Activated CD4-positive, alpha-beta T cell treated with anti-CD3 and anti-CD28 coated beads, Interleukin-2, amount 10 ng/mL, durations not matched to agents 24 days and 14 days (primary cell): Measurements from ENCODE around the gene ZFAND2B. TPM values are rescaled to one million over a fixed set of nuclear protein-coding genes. Genes with fewer than 3 reads are reported as not detected.

Experiments
- DNase-seq: peaks from one replicate; pipeline ENCODE4 v3.0.0; 2022
- H3K27ac Mint-ChIP-seq: one replicate; pipeline ENCODE4 v1.8.0; 2022; ENCODE audit warnings: mild to moderate bottlenecking, mixed read lengths
- H3K27me3 Mint-ChIP-seq: one replicate; pipeline ENCODE4 v1.8.0; 2022; ENCODE audit warnings: mixed read lengths
- H3K36me3 Mint-ChIP-seq: one replicate; pipeline ENCODE4 v1.8.0; 2022; ENCODE audit warnings: low read depth, mild to moderate bottlenecking, mixed read lengths
- H3K4me1 Mint-ChIP-seq: one replicate; pipeline ENCODE4 v1.8.0; 2021; ENCODE audit warnings: mixed read lengths
- H3K4me3 Mint-ChIP-seq: one replicate; pipeline ENCODE4 v1.8.0; 2022; ENCODE audit warnings: mild to moderate bottlenecking, moderate library complexity, mixed read lengths
- H3K9me3 Mint-ChIP-seq: one replicate; pipeline ENCODE4 v1.8.0; 2021; ENCODE audit warnings: mixed read lengths
- intact Hi-C: fragments of 100-400 bp; cut with micrococcal nuclease; formaldehyde crosslinking; loops from one replicate; pipeline ENCODE4 v1.15.1; 2023
- total RNA-seq: library from RNA; stranded (reverse); gene quantifications from 2 replicates; pipeline ENCODE4 v1.2.3, GENCODE V29; 2022

The ZFAND2B gene
- total RNA-seq, 1 donor from 2014 or later, result 36.7 TPM

- Mint-ChIP-seq H3K27ac (no peak overlapping the region), H3K4me3 (no peak overlapping the region), H3K4me1 (peaks cover 24% of the 10 kb centered on the region), H3K27me3 (no peaks in the 10 kb centered on the region), H3K36me3 (peaks cover 14% of the 10 kb centered on the region), H3K9me3 (no peaks in the 10 kb centered on the region)
- DNase-seq, result peak; percentile 53
- intact Hi-C loops, result no loop called here
These were observed 2.0 kb upstream of the ZFAND2B start for GRCh38 chr2:219204425-219205164.

GRCh38 chr2:219205165-219205538, 1.4 kb upstream of the ZFAND2B start:
- H3K9me3 Mint-ChIP-seq, result no peaks in the 10 kb centered on the region
- H3K4me3 Mint-ChIP-seq, result peak overlapping the region; percentile 83
- peaks cover 18% of the 10 kb centered on the region for H3K36me3 Mint-ChIP-seq
- peak; percentile 41 for DNase-seq
- H3K27me3 Mint-ChIP-seq, result no peaks in the 10 kb centered on the region
- peak overlapping the region; percentile 25 for H3K27ac Mint-ChIP-seq
- H3K4me1 Mint-ChIP-seq, result peaks cover 30% of the 10 kb centered on the region
- intact Hi-C loops, result no loop called here

GRCh38 chr2:219205981-219206327, 628 bp upstream of the ZFAND2B start:
- H3K27ac Mint-ChIP-seq, result peak overlapping the region; percentile 92
- no peaks in the 10 kb centered on the region for H3K9me3 Mint-ChIP-seq
- intact Hi-C loops, result loop anchor here (1.0 kb wide), 7 partner anchors 13 to 181 kb away; partner anchors contain the start of genes ANKZF1, ATG9A, DNAJB2 and DNPEP
- peak overlapping the region; percentile 83 for H3K4me3 Mint-ChIP-seq
- H3K27me3 Mint-ChIP-seq, result no peaks in the 10 kb centered on the region
- H3K4me1 Mint-ChIP-seq, result peaks cover 30% of the 10 kb centered on the region
- peaks cover 20% of the 10 kb centered on the region for H3K36me3 Mint-ChIP-seq
- DNase-seq, result no peak

- intact Hi-C loops, result loop anchor here (1.0 kb wide), 1 partner anchor 38 kb away; the partner anchor contains the start of genes GLB1L and STK16
- Mint-ChIP-seq H3K4me1 (peaks cover 36% of the 10 kb centered on the region), H3K27me3 (no peaks in the 10 kb centered on the region), H3K9me3 (no peaks in the 10 kb centered on the region), H3K27ac (peak overlapping the region; percentile 92), H3K4me3 (peak overlapping the region; percentile 83), H3K36me3 (peaks cover 23% of the 10 kb centered on the region)
- DNase-seq, result peak; percentile 58
These were observed 727 bp downstream of the ZFAND2B start for GRCh38 chr2:219207134-219207883.

GRCh38 chr2:219207884-219208740, 1.5 kb downstream of the ZFAND2B start:
- peaks cover 36% of the 10 kb centered on the region for H3K4me1 Mint-ChIP-seq
- H3K27ac Mint-ChIP-seq, result peak overlapping the region; percentile 81
- no peaks in the 10 kb centered on the region for H3K9me3 Mint-ChIP-seq
- H3K36me3 Mint-ChIP-seq, result peaks cover 25% of the 10 kb centered on the region
- H3K27me3 Mint-ChIP-seq, result no peaks in the 10 kb centered on the region
- DNase-seq, result peak; percentile 59
- peak overlapping the region; percentile 83 for H3K4me3 Mint-ChIP-seq
- intact Hi-C loops, result loop anchor here (1.0 kb wide), 1 partner anchor 37 kb away; the partner anchor contains the start of genes GLB1L and STK16

- H3K4me3 Mint-ChIP-seq, result peak overlapping the region; percentile 26
- intact Hi-C loops, result no loop called here
- H3K9me3 Mint-ChIP-seq, result no peaks in the 10 kb centered on the region
- peaks cover 41% of the 10 kb centered on the region for H3K4me1 Mint-ChIP-seq
- H3K36me3 Mint-ChIP-seq, result peaks cover 35% of the 10 kb centered on the region
- H3K27ac Mint-ChIP-seq, result peak overlapping the region; percentile 81
- H3K27me3 Mint-ChIP-seq, result no peaks in the 10 kb centered on the region
- peak; percentile 58 for DNase-seq
These were observed 2.9 kb downstream of the ZFAND2B start for GRCh38 chr2:219209236-219210195.

GRCh38 chr2:219210196-219210885, 3.8 kb downstream of the ZFAND2B start:
- peak; percentile 59 for DNase-seq
- intact Hi-C loops, result no loop called here
- H3K36me3 Mint-ChIP-seq, result peaks cover 39% of the 10 kb centered on the region
- no peaks in the 10 kb centered on the region for H3K9me3 Mint-ChIP-seq
- peaks cover 44% of the 10 kb centered on the region for H3K4me1 Mint-ChIP-seq
- no peak overlapping the region for H3K4me3 Mint-ChIP-seq
- H3K27me3 Mint-ChIP-seq, result no peaks in the 10 kb centered on the region
- peak overlapping the region; percentile 81 for H3K27ac Mint-ChIP-seq

GRCh38 chr2:219210886-219211362, 4.3 kb downstream of the ZFAND2B start:
- H3K27me3 Mint-ChIP-seq, result no peaks in the 10 kb centered on the region
- H3K36me3 Mint-ChIP-seq, result peaks cover 39% of the 10 kb centered on the region
- H3K4me1 Mint-ChIP-seq, result peaks cover 44% of the 10 kb centered on the region
- H3K27ac Mint-ChIP-seq, result peak overlapping the region; percentile 75
- peak; percentile 51 for DNase-seq
- H3K4me3 Mint-ChIP-seq, result no peak overlapping the region
- intact Hi-C loops, result loop anchor here (1.0 kb wide), 1 partner anchor 51 kb away; the partner anchor contains the start of gene NHEJ1
- no peaks in the 10 kb centered on the region for H3K9me3 Mint-ChIP-seq

- peaks cover 50% of the 10 kb centered on the region for H3K4me1 Mint-ChIP-seq
- peak; percentile 55 for DNase-seq
- H3K4me3 Mint-ChIP-seq, result no peak overlapping the region
- no peaks in the 10 kb centered on the region for H3K27me3 Mint-ChIP-seq
- H3K36me3 Mint-ChIP-seq, result peaks cover 51% of the 10 kb centered on the region
- H3K9me3 Mint-ChIP-seq, result no peaks in the 10 kb centered on the region
- H3K27ac Mint-ChIP-seq, result no peak overlapping the region
- intact Hi-C loops, result no loop called here
These were observed 6.4 kb downstream of the ZFAND2B start for GRCh38 chr2:219213026-219213415.

GRCh38 chr2:219213486-219214071, 7.0 kb downstream of the ZFAND2B start:
- Mint-ChIP-seq H3K9me3 (no peaks in the 10 kb centered on the region), H3K27me3 (no peaks in the 10 kb centered on the region), H3K36me3 (peaks cover 45% of the 10 kb centered on the region), H3K4me1 (peaks cover 45% of the 10 kb centered on the region), H3K4me3 (no peak overlapping the region), H3K27ac (no peak overlapping the region)
- intact Hi-C loops, result no loop called here
- peak; percentile 52 for DNase-seq

GRCh38 chr2:219214141-219214540, 7.6 kb downstream of the ZFAND2B start:
- DNase-seq, result peak; percentile 53
- intact Hi-C loops, result no loop called here
- Mint-ChIP-seq H3K9me3 (no peaks in the 10 kb centered on the region), H3K27me3 (no peaks in the 10 kb centered on the region), H3K27ac (no peak overlapping the region), H3K36me3 (peaks cover 43% of the 10 kb centered on the region), H3K4me1 (peaks cover 45% of the 10 kb centered on the region), H3K4me3 (no peak overlapping the region)

GRCh38 chr2:219214786-219215185, 8.2 kb downstream of the ZFAND2B start:
- Mint-ChIP-seq H3K4me1 (peaks cover 41% of the 10 kb centered on the region), H3K4me3 (no peak overlapping the region), H3K9me3 (no peaks in the 10 kb centered on the region), H3K27ac (no peak overlapping the region), H3K36me3 (peaks cover 42% of the 10 kb centered on the region), H3K27me3 (no peaks in the 10 kb centered on the region)
- no peak for DNase-seq
- intact Hi-C loops, result no loop called here
